Duodenal mucosa (tissue), 2 donors: ENCODE measurements around the gene ANGPTL2.

Experiments used
- H3K27ac ChIP-seq: one replicate; pipeline ENCODE4 v1.7.0; 2013; ENCODE audit warnings: low read depth, low read length
- H3K27me3 ChIP-seq, 2 donors: one replicate each; pipeline ENCODE4 v1.7.0; 2013; ENCODE audit warnings: low read length in 2 of 2, control low read depth in 1 of 2; ENCODE audit not compliant: insufficient read depth in 2 of 2, control insufficient read depth in 1 of 2
- H3K36me3 ChIP-seq, 2 donors: one replicate each; pipeline ENCODE4 v1.7.0; 2013; ENCODE audit warnings: low read length in 2 of 2, control low read depth in 1 of 2; ENCODE audit not compliant: insufficient read depth in 2 of 2, control insufficient read depth in 1 of 2
- H3K4me1 ChIP-seq, 2 donors: one replicate each; pipeline ENCODE4 v1.7.0; 2013; ENCODE audit warnings: low read length in 2 of 2, control low read depth in 1 of 2; ENCODE audit not compliant: insufficient read depth in 2 of 2, control insufficient read depth in 1 of 2
- H3K4me3 ChIP-seq, 2 donors: one replicate each; pipeline ENCODE4 v1.7.0; 2013; ENCODE audit warnings: low read length in 2 of 2, low read depth in 1 of 2
- H3K9ac ChIP-seq, 2 donors: one replicate each; pipeline ENCODE4 v1.7.0; 2013; ENCODE audit warnings: low read length in 2 of 2, low read depth in 1 of 2
- H3K9me3 ChIP-seq, 2 donors: one replicate each; pipeline ENCODE4 v1.7.0; 2013; ENCODE audit warnings: low read length in 2 of 2, control low read depth in 1 of 2; ENCODE audit not compliant: control insufficient read depth in 1 of 2

The ANGPTL2 gene

GRCh38 chr9:127137640-127138360, 15.4 kb upstream of the ANGPTL2 start:
- Histone ChIP-seq H3K27me3 (no peaks in the 10 kb centered on the region), H3K27ac (no peak overlapping the region), H3K4me1 (peaks cover 5 to 8% of the 10 kb centered on the region in 2 donors), H3K9me3 (no peaks in the 10 kb centered on the region), H3K9ac (no peak overlapping the region), H3K36me3 (no peaks in the 10 kb centered on the region), H3K4me3 (no peak overlapping the region)

DNA sequence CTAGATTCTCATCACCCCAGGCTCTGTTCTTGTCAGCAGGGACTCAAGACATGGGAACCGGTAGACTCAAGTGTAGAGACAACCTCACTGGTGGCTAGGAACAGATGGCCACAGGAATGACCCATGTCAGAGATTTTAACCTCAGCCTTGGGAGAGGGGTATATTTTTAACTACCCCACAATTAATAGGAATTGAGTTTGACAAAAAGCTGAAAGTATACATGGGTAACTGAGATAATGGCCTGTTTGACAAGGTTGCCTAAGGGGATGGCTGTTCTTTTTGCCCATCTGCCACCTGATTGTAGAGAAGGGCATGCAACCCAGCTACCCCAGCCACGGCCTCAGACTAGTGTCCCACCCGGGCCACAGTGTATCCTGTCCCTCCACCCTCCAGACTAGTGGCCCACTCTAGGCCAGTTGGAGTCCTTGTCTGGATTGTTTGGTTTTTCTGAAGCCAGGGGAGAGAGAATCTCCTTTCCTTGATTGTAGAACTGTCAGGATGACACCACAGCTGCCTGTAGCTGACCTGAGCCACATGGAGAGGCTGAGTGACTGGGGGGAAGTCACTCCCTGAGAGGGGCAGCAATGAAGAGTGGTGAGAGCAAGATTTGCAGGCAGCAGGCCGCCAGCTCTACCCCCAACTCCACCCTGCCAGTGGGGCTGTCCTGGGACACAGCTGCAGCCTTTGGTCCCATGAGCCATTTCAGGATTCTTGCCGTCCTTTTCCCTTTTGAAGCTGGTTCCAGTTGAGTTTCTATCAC, 14.6 kb upstream of the ANGPTL2 start:
- peaks cover 5 to 9% of the 10 kb centered on the region in 2 donors for H3K4me1 ChIP-seq
- H3K9me3 ChIP-seq: no peaks in the 10 kb centered on the region
- H3K4me3 ChIP-seq: no peak overlapping the region
- no peak overlapping the region for H3K27ac ChIP-seq
- no peaks in the 10 kb centered on the region for H3K27me3 ChIP-seq
- H3K9ac ChIP-seq: no peak overlapping the region
- no peaks in the 10 kb centered on the region for H3K36me3 ChIP-seq

GRCh38 chr9:127136081-127136879, 13.8 kb upstream of the ANGPTL2 start:
- H3K36me3 ChIP-seq: no peaks in the 10 kb centered on the region
- H3K4me3 ChIP-seq: no peak overlapping the region
- H3K4me1 ChIP-seq: peaks cover 5 to 9% of the 10 kb centered on the region in 2 donors
- no peaks in the 10 kb centered on the region for H3K27me3 ChIP-seq
- H3K27ac ChIP-seq: no peak overlapping the region
- no peaks in the 10 kb centered on the region for H3K9me3 ChIP-seq
- H3K9ac ChIP-seq: no peak overlapping the region

GRCh38 chr9:127135056-127135745, 12.8 kb upstream of the ANGPTL2 start:
- Histone ChIP-seq H3K4me1 (peaks cover 5 to 13% of the 10 kb centered on the region in 2 donors), H3K27ac (no peak overlapping the region), H3K36me3 (no peaks in the 10 kb centered on the region), H3K9me3 (no peaks in the 10 kb centered on the region), H3K4me3 (no peak overlapping the region), H3K9ac (no peak overlapping the region), H3K27me3 (no peaks in the 10 kb centered on the region)

- Histone ChIP-seq H3K4me1 (peaks cover 7 to 15% of the 10 kb centered on the region in 2 donors), H3K27ac (peak overlapping the region; percentile 66), H3K36me3 (no peaks in the 10 kb centered on the region), H3K9me3 (no peaks in the 10 kb centered on the region), H3K4me3 (no peak overlapping the region), H3K27me3 (no peaks in the 10 kb centered on the region), H3K9ac (peak overlapping the region; percentile 19 to 27)
Observed at GRCh38 chr9:127133739-127134167, 11.3 kb upstream of the ANGPTL2 start.

GRCh38 chr9:127132921-127133647, 10.6 kb upstream of the ANGPTL2 start:
- H3K27me3 ChIP-seq: no peaks in the 10 kb centered on the region
- no peak overlapping the region for H3K4me3 ChIP-seq
- peaks cover 8 to 18% of the 10 kb centered on the region in 2 donors for H3K4me1 ChIP-seq
- H3K9me3 ChIP-seq: no peaks in the 10 kb centered on the region
- H3K27ac ChIP-seq: peak overlapping the region; percentile 66
- H3K9ac ChIP-seq: peak overlapping the region in 1 of 2 donors; percentile 19
- H3K36me3 ChIP-seq: no peaks in the 10 kb centered on the region

DNA sequence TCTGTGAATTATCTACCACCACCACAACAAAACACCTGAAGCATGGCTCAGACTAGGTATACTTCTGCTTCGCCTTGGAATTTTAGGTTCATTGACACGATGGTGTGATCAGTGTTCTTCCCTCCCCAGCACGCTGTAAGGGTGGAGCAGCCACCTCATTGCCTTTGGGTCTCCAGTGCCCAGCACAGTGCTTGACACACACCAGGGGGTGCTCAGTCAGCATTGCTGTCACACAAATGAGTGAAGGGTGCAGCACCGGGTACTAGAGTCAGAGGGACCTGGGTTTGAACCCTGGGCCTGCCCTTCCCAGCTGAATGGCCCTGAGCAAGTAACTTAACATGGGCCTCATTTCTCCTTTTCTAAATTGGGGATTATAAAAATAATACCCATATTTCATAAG, 9.9 kb upstream of the ANGPTL2 start:
- Histone ChIP-seq H3K4me1 (peaks cover 9 to 18% of the 10 kb centered on the region in 2 donors), H3K9ac (no peak overlapping the region), H3K27me3 (no peaks in the 10 kb centered on the region), H3K36me3 (no peaks in the 10 kb centered on the region), H3K4me3 (no peak overlapping the region), H3K27ac (peak overlapping the region; percentile 20), H3K9me3 (no peaks in the 10 kb centered on the region)

DNA sequence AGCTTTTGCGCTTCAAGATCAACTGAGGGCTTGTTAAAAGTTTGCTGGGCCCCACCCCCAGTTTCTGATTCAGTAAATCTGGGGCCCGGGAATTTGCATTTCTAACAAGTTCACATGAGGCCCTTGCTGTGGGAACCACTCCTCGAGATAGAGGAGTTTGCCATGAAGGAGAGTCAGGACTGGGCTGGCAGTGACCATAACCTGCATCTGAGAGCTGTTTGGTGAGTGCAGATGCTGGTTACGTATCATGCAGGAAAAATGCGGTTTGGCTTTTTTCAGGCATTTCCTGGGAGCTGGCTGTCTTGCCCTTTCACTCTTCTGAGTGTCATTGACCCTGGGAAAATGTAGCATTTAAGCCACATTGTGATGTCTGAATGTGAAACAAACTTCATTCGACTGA, 9.4 kb upstream of the ANGPTL2 start:
- Histone ChIP-seq H3K4me1 (peaks cover 12 to 18% of the 10 kb centered on the region in 2 donors), H3K4me3 (no peak overlapping the region), H3K27me3 (no peaks in the 10 kb centered on the region), H3K27ac (peak overlapping the region; percentile 23), H3K9me3 (no peaks in the 10 kb centered on the region), H3K9ac (no peak overlapping the region), H3K36me3 (no peaks in the 10 kb centered on the region)
